OCI-M2 (cell line): Measurements from ENCODE around the gene ARSB.

Source experiments
- DNase-seq: peaks from one replicate; lab custom pipeline; 2025; ENCODE audit not compliant: unreplicated experiment; lab: John Stamatoyannopoulos, UW

ARSB gene

DNA sequence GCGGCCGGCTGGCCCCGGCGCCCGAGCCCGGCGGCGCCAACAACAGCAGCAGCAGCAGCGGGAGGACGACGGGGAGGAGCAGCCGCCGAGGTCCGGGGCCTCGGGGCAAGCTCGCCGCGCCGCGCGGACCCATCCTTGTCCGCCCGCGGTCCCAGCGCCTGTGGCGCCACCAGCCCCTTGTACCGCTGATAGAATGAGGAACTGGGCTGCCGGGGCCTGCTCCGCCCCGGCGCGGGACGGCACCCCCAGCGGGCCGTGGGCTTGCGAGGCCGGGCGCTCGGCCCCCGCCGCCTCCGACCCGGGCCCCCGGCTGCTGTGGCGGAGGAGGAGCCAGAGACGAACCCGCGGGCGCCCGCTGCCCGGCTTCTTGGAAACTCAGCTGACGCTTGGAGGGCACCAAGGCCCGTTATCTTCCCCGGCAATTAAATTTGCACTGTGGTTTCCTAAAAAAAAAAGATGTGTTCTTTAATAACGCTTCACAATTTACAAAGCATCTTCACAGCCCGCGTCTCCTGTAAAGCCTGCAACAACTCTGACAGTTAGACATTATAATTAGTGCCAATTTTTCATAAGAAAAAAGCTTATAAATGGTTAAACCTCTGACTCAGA is at the start of gene ARSB:
ARSB (minus strand) TSS at position 195 of the 609 bp plus-strand sequence; CDS start at position 133, 62 bp downstream.
- DNase-seq: no peak

- DNase-seq: no peak
These were observed 47.7 kb upstream of the ARSB start for GRCh38 chr5:79032782-79033181.

DNA sequence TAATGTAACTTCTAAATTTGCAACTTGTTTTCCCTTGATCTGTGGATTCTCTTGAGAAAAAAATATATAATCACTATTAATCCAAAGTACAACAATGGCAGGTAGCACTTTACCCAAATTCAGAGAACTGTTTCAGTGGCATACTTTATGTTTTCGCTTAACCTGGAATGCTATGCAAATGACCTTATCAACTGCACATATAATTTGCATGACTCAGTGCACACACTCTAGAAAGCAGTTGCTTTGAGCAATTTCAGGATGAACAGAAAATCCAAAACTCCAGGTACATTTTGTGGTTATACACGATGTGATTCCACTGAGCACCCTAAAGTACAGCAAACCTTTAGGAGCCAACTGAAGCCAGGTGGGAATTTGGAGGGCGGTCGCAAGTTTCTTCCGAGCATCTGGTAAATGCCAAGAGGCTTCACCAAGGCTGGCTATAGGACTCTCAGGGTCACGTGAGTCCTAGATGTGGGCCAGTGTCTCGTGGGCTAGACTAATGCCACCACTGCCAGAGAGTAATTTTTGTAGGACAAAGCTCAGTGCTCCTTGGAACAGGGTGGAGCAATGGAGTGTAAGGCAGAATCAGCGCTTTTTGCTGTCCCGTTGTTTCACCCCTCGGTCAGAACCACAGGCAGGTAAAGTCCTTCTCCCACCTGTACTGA is 47.1 kb upstream of the ARSB start:
- DNase-seq: no peak

- DNase-seq: no peak
These were observed 46.4 kb upstream of the ARSB start for GRCh38 chr5:79031485-79031867.

DNA sequence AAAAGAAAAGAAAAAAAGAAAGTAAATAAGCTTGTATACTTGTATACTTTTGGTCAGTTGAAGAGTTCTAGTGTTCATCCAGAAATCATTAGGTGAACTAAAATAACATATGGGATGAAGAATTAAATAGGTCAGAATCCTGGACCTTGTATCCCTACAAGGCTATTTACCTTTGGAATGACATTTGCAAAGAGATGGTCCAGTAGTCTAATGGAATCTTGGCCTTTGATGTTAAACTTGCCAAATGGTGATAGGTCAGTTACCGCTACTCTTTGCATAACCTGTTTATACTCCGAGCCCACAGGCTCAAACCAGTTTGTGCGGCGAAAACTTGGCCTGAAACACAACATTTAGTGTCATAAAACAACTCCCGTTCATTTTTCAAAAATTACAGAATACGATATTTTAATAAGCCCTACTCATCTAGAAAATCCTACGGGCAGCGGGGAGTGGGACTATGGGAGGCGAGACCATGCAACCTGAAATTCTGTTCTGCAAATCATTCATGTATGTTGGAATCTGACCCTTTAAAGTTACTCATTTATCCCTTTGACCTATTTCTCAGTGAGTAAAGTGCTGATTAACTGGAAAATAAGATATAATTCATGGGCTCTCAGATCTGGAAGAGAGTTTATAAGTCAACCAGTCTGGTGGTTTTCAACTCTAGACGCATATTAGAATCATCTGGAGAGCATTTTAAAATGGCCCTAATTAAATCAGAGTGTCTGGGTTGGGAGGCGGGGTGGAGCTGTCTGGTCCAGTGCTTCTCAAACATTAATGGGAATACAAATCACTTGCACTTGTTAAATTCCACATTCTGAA is 45.8 kb upstream of the ARSB start:
- DNase-seq: no peak

DNA sequence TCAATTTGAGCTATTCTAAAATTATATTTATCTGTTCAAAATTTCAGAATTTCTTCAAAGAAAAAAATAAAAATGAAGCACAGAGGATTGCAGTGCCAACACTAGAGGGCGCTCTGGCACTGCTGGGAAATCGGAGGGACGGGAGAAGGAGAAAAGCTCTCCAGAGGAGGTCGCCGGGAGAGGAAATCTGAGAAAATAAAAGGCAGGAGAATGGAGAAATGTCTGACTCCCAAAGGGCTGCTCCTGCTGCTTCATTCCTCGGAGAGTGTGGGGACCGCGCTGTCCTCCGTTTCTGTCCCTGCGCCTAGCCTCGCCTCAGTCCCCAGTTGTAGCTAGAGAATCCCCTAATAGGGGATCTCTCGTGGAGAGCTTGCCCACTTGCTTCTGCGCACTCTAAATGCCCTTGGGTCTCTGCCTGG is 40.0 kb upstream of the ARSB start:
- no peak for DNase-seq

DNA sequence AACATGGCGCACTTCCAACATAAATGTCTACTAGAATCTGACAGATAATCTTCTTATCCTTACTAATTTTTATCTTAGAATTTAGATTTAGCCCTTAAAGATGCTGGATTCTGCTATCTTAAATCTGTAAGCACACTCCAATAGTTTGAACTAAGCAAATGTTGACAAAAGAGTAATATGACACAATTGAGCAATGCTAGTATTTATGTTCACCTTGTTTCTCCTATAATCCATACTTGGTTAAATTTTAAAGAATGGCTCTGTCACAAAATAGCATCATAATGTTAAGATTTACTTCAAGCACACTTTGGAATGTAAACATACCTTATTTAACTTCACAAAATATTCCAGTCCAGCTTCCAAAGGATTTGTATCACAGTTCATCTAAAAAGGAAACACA is 38.8 kb upstream of the ARSB start:
- no peak for DNase-seq

- no peak for DNase-seq
These were observed 38.2 kb upstream of the ARSB start for GRCh38 chr5:79023348-79023747.

- no peak for DNase-seq
These were observed 37.7 kb upstream of the ARSB start for GRCh38 chr5:79022771-79023170.

GRCh38 chr5:79021753-79022152 is 36.6 kb upstream of the ARSB start:
- DNase-seq: no peak

- no peak for DNase-seq
These were observed 35.9 kb upstream of the ARSB start for GRCh38 chr5:79020861-79021561.

DNA sequence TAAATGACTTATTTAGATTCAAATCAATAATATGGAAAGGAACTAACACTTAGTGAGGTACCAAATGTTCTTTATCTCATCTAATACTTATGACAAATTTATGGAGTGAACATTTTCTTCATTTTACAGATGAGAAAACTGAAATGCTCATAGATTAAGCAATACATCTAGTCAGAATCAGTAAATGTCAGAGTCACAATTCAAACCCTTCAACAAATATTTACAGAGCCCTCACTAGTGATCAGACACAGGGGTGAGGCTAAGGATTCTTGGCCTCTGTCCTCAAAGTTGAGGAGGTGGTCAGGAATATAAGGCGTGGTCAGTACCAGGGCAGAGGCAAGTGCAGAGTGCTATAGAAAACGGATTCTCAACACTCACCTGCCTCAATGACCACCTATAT is 29.5 kb upstream of the ARSB start:
- DNase-seq: no peak

- no peak for DNase-seq
These were observed 26.8 kb upstream of the ARSB start for GRCh38 chr5:79011869-79012268.

DNA sequence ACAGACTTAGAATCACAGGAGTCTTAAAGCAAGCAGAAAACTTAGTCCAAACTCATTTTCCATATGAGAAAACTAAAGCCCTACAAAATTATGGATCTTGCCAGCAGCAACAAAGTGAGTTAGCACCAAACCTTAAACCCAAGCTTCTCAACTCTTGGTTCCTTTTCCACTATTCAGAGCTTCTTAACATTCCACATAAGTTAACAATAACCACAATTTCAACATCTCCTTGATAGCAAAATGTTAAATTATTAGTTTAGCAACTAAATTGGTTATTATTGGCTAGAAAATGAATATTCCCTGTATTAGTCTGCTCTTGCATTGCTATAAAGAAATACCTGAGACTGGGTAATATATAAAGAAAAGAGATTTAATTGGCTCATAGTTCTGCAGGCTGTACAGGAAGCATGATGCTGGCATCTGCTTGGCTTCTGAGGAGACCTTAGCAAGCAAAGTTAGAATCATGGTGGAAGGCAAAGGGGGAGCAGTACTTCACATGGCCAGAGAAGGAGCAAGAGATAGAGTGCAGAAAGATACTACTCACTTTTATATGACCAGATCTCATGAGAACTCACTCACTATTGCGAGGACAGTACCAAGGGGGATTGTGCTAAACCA is 26.2 kb upstream of the ARSB start:
- no peak for DNase-seq

GRCh38 chr5:79008362-79008761 is 23.3 kb upstream of the ARSB start:
- DNase-seq: no peak

GRCh38 chr5:79007872-79008271 is 22.8 kb upstream of the ARSB start:
- DNase-seq: no peak

DNA sequence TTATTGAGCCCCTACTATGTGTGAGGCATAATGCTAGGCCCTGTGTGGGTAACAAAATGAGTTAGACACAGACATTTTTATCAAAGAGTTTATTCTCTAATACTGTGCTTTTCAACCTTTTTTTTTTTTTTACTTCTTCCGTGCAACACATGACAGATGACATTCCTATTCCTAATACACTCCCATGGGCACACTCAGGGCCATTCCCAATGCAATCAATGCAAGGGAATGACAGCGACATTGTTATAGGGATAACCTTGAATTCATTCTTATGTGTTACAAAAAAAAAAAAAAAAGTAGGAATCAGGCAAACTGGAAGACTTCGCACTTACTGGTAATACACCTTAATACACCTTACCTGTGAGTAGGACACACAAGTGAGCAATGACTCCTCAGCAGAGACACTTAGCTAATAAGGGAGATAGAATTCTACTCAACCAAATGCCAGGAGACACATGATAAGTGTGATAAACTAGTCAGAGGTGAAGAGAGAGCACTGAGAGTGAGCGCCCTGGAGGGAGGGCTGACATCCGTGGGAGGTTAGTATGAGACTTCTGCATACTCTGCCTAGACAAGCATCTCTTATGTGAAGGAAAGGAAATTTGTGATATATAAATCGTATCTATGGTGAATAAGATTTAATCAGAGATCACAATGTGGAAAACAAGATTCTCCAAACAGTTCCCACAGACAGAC is 21.0 kb upstream of the ARSB start:
- no peak for DNase-seq

DNA sequence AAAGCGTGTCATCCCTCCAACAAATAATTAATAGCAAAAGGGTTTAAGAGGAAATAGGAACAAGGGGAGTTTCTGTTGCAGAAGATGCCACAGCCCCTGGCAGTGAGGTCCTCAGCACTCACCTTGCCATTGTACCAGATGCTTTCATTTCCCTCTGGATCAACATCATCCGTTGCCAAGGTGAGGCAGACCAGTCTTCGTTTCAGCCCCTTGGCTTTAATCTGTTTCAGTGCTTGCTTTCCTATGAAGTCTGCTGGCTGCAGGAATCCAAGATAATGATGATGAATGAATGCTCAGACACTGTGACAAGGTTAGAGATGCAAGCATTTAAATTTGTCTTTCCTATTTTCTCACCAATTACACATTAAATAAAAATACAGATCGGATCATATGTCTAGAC is 20.0 kb upstream of the ARSB start:
- no peak for DNase-seq

DNA sequence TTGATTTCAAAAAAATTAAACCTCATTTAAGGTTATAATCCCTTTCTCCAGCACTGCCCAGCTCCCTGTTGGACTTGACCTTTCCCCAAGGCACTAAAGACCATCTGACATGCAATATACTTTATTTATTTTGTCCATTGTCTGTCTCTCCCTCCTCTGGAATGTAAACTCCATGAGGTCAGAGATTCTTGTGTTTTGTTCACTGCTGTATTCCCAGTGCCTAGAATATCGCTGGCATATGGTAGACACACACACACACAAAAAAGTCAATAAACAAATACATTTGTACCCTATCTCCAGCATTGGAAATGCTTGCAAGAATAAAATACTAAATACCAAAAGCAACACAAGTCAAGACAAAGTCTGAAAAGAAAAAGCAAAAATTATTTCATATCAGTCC is 17.3 kb upstream of the ARSB start:
- no peak for DNase-seq

DNA sequence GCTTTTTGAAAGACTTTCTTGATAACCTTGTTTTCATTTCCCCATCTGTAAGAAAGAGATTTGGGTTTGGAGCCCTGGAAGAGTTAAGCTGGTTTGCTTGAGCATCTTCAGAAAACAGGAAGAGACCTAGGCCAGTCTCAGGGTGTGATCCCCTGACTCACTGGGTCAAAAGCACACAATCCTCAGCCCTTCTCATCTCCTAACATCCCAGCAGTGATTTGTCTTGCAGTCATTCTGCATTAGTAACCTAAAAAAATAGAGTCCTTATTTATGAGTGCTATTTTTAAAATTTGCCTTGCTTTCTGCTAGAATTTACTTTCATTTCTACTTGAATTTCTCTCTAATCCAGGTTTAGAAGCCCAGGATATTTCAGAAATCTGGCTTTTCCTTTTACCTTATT is 16.4 kb upstream of the ARSB start:
- DNase-seq: no peak

GRCh38 chr5:78997090-78997489 is 12.0 kb upstream of the ARSB start:
- DNase-seq: no peak
